RWPE1 (cell line): ENCODE measurements around the gene CLASRP.

Experiments
- CTCF ChIA-PET: fragments of 350-600 bp; sonication (Branson Sonifier 250); formaldehyde crosslinking; extraction: SDS; loops from one replicate; lab custom pipeline; 2021; lab: Yijun Ruan, JAX
- POLR2A ChIA-PET: fragments of 400-600 bp; formaldehyde crosslinking; extraction: SDS; loops from one replicate; lab custom pipeline; 2020; ENCODE audit warnings: antibody characterized with exemption; ENCODE audit not compliant: low non-redundant PET; lab: Yijun Ruan, JAX
- DNase-seq: peaks from one replicate; pipeline ENCODE4 v3.0.0; 2012; ENCODE audit warnings: low spot score
- H3K27ac ChIP-seq: fragments of 450-650 bp; 2 replicates; pipeline ENCODE4 v1.5.1; 2017
- CTCF ChIP-seq: fragments of 450-650 bp; conservative IDR thresholded peaks from 2 replicates; pipeline ENCODE4 v1.5.1; 2017; ENCODE audit warnings: low read depth, mild to moderate bottlenecking

The CLASRP gene

DNA sequence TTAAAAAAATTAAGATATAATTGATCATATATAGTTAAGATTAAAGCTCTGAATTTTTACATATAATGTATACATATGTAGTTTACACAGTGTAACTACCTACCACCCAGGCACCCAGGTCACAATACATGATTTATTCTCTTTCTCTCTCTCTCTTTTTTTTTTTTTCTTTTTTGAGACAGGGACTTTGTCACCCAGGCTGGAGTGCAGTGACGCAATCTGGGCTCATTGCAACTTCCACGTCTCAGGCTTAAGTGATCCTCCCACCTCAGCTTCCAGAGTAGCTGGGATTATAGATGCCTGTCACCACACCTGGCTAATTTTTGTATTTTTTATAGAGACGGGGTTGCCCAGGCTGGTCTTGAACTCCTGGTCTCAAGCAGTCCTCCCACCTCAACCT is 18.8 kb upstream of the CLASRP start:
- DNase-seq, result no peak
- TF ChIP-seq CTCF, result no peak
- no peak overlapping the region for H3K27ac ChIP-seq
- ChIA-PET POLR2A (interaction anchor here (0.7 kb wide), 1 partner anchor 357 kb away, joined by 4 read pairs; no protein-coding TSS in a partner anchor), CTCF (no interaction called here)

GRCh38 chr19:45021971-45022370 is 16.9 kb upstream of the CLASRP start:
- ChIA-PET POLR2A (interaction anchor here (0.6 to 0.7 kb wide), 3 partner anchors 16 to 211 kb away, joined by 3 to 4 read pairs (median 3); no protein-coding TSS in a partner anchor), CTCF (no interaction called here)
- TF ChIP-seq CTCF, result no peak
- DNase-seq, result no peak
- no peak overlapping the region for H3K27ac ChIP-seq

GRCh38 chr19:45023048-45023447 is 15.8 kb upstream of the CLASRP start:
- DNase-seq, result no peak
- POLR2A ChIA-PET, result no interaction called here
- no peak overlapping the region for H3K27ac ChIP-seq
- TF ChIP-seq CTCF, result no peak
- CTCF ChIA-PET, result no interaction called here

DNA sequence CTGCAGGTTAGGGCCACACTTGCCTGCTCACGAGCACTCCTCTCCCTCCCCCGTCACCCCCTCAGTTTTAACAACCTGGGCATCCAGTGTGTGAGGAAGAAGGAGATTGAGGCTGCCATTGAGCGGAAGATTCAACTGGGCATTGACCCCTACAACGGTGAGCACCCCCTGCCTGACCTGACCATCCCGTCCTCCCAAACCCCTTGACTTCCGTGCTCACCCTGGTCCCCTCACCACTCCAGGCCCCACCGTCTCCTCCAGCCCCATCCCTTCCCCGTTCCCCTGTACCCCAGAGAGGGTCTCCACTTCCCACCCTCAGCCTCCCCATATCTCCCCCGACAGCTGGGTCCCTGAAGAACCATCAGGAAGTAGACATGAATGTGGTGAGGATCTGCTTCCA is 13.6 kb upstream of the CLASRP start:
- CTCF ChIA-PET, result no interaction called here
- H3K27ac ChIP-seq, result no peak overlapping the region
- POLR2A ChIA-PET, result no interaction called here
- no peak for DNase-seq
- TF ChIP-seq CTCF, result no peak

- H3K27ac ChIP-seq, result no peak overlapping the region
- TF ChIP-seq CTCF, result no peak
- ChIA-PET POLR2A (no interaction called here), CTCF (interaction anchor here (0.6 kb wide), 1 partner anchor 32 kb away, joined by 4 read pairs; no protein-coding TSS in a partner anchor)
- DNase-seq, result no peak
Observed at GRCh38 chr19:45027371-45027770, 11.5 kb upstream of the CLASRP start.

DNA sequence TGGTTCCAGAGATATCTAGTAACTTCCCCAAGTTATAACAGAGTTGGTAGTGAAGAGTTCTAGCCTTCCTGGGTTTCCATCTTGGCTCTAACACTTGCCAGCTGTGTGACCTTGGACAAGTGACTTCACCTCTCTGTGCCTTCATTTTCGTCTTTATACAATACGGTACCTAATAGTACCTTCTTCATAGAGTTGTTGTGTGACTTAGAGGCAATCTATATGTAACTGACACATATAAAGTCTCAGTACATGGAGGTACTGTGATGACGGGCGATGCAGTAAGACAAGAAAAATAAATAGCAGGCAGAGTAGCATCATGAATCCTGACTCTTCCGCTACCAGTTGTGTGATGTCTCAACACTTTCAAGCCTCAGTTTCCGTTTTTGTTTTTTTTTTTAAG is 8.0 kb upstream of the CLASRP start:
- no peak for DNase-seq
- no peak for TF ChIP-seq CTCF
- ChIA-PET CTCF (no interaction called here), POLR2A (no interaction called here)
- no peak overlapping the region for H3K27ac ChIP-seq
